AG10803 (cell line): Measurements from ENCODE around the gene PLPP3.

Source experiments
- DNase-seq: peaks from one replicate; pipeline ENCODE4 v3.0.0; 2010; ENCODE audit warnings: low read depth
- H3K4me3 ChIP-seq: 2 replicates; pipeline ENCODE4 v1.5.1; 2011; ENCODE audit warnings: mild to moderate bottlenecking, low read length, control low read depth
- CTCF ChIP-seq: conservative IDR thresholded peaks from 2 replicates; pipeline ENCODE4 v1.5.1; 2011; ENCODE audit warnings: mild to moderate bottlenecking, low read length, control low read depth, inconsistent platforms

PLPP3 gene

GRCh38 chr1:56511766-56512165, 67.6 kb downstream of the PLPP3 start:
- TF ChIP-seq CTCF = no peak
- no peak for DNase-seq
- no peak overlapping the region for H3K4me3 ChIP-seq

- DNase-seq = no peak
- no peak for TF ChIP-seq CTCF
- no peak overlapping the region for H3K4me3 ChIP-seq
Measured at GRCh38 chr1:56511364-56511763, 68.0 kb downstream of the PLPP3 start.

GRCh38 chr1:56510642-56511021, 68.7 kb downstream of the PLPP3 start:
- no peak for TF ChIP-seq CTCF
- no peak overlapping the region for H3K4me3 ChIP-seq
- no peak for DNase-seq

GRCh38 chr1:56509713-56510641, 69.4 kb downstream of the PLPP3 start:
- TF ChIP-seq CTCF = no peak
- no peak for DNase-seq
- H3K4me3 ChIP-seq = no peak overlapping the region

- DNase-seq = peak; percentile 53
- no peak overlapping the region for H3K4me3 ChIP-seq
- TF ChIP-seq CTCF = no peak
Measured at GRCh38 chr1:56508523-56508983, 70.8 kb downstream of the PLPP3 start.

- DNase-seq = no peak
- no peak overlapping the region for H3K4me3 ChIP-seq
- no peak for TF ChIP-seq CTCF
Measured at GRCh38 chr1:56507925-56508522, 71.3 kb downstream of the PLPP3 start.
